NCI-H446 (cell line): ENCODE measurements around the gene SRCAP.

Source experiments
- DNase-seq, 2 experiments: peaks; one replicate each; lab custom pipeline; 2025; lab: John Stamatoyannopoulos, UW

Gene SRCAP

GRCh38 chr16:30736995-30737793 is 38.2 kb downstream of the SRCAP start:
- DNase-seq = no peak

- no peak for DNase-seq
Observed at GRCh38 chr16:30737794-30738648, 39.0 kb downstream of the SRCAP start.

- no peak for DNase-seq
Observed at GRCh38 chr16:30738984-30739951, 40.3 kb downstream of the SRCAP start.

- no peak for DNase-seq
Observed at GRCh38 chr16:30740364-30741251, 41.6 kb downstream of the SRCAP start.

- DNase-seq = no peak
Observed at GRCh38 chr16:30741461-30741914, 42.5 kb downstream of the SRCAP start.

- no peak for DNase-seq
Observed at GRCh38 chr16:30743716-30744115, 44.7 kb downstream of the SRCAP start.

- DNase-seq = no peak
Observed at GRCh38 chr16:30744183-30744582, 45.2 kb downstream of the SRCAP start.

- DNase-seq = no peak
Observed at GRCh38 chr16:30745082-30745481, 46.1 kb downstream of the SRCAP start.

GRCh38 chr16:30746638-30747175 is 47.7 kb downstream of the SRCAP start:
- DNase-seq = no peak

GRCh38 chr16:30747331-30747730 is 48.4 kb downstream of the SRCAP start:
- DNase-seq = no peak

GRCh38 chr16:30747799-30748633 is 49.0 kb downstream of the SRCAP start, which contains the start of gene PHKG2:
Gene PHKG2, plus strand, starts transcription at chr16:30748425. Its CDS starts 396 bp downstream, at chr16:30748821.
- DNase-seq = peak; percentile 96 to 98

- DNase-seq = no peak
Observed at GRCh38 chr16:30748634-30749445, 49.9 kb downstream of the SRCAP start.

GRCh38 chr16:30750201-30750600 is 51.2 kb downstream of the SRCAP start:
- DNase-seq = no peak

GRCh38 chr16:30750876-30751465 is 52.0 kb downstream of the SRCAP start:
- no peak for DNase-seq

GRCh38 chr16:30753596-30753995 is 54.6 kb downstream of the SRCAP start:
- DNase-seq = no peak

- DNase-seq = no peak
Observed at GRCh38 chr16:30755955-30756780, 57.2 kb downstream of the SRCAP start.

GRCh38 chr16:30756781-30757100 is 57.8 kb downstream of the SRCAP start:
- DNase-seq = no peak
